DOHH2 (cell line): ENCODE results near the gene GHR.

ENCODE experiments used
- H3F3A ChIP-seq: fragments of 200-600 bp; sonication (generic), shearing (Covaris generic); 2 replicates; pipeline ENCODE4 v1.6.0; 2016; ENCODE audit warnings: antibody characterized with exemption, mild to moderate bottlenecking; ENCODE audit not compliant: control insufficient read depth, insufficient read depth
- H3K27ac ChIP-seq: fragments of 200-600 bp; sonication (generic); 2 replicates; pipeline ENCODE4 v1.5.1; 2014; ENCODE audit warnings: low read depth, mild to moderate bottlenecking, low read length, moderate library complexity
- H3K27me3 ChIP-seq: fragments of 200-600 bp; sonication (generic); 2 replicates; pipeline ENCODE4 v1.6.1; 2014; ENCODE audit warnings: mild to moderate bottlenecking, low read length, mixed read lengths; ENCODE audit not compliant: control insufficient read depth
- H3K36me3 ChIP-seq: fragments of 200-600 bp; sonication (generic); 2 replicates; pipeline ENCODE4 v1.6.1; 2014; ENCODE audit warnings: mild to moderate bottlenecking, low read length, moderate library complexity, mixed read lengths; ENCODE audit not compliant: control insufficient read depth
- H3K4me1 ChIP-seq: fragments of 200-600 bp; sonication (generic); 2 replicates; pipeline ENCODE4 v1.6.1; 2014; ENCODE audit warnings: mild to moderate bottlenecking, low read length, mixed read lengths; ENCODE audit not compliant: control insufficient read depth
- H3K4me2 ChIP-seq: fragments of 200-600 bp; sonication (generic); 2 replicates; pipeline ENCODE4 v1.6.0; 2014; ENCODE audit warnings: mild to moderate bottlenecking, low read length, moderate library complexity
- H3K4me3 ChIP-seq: fragments of 200-600 bp; sonication (generic); 2 replicates; pipeline ENCODE4 v1.5.1; 2014; ENCODE audit warnings: mild to moderate bottlenecking, low read length, mixed read lengths
- H3K79me2 ChIP-seq: fragments of 200-600 bp; sonication (generic); 2 replicates; pipeline ENCODE4 v1.6.1; 2014; ENCODE audit warnings: mild to moderate bottlenecking, low read length, mixed read lengths; ENCODE audit not compliant: control insufficient read depth
- H3K9me2 ChIP-seq: fragments of 200-600 bp; sonication (generic); replicated peaks from 2 replicates; pipeline ENCODE4 v1.6.1; 2014; ENCODE audit warnings: mild to moderate bottlenecking, low read length, mixed read lengths; ENCODE audit not compliant: control insufficient read depth
- H3K9me3 ChIP-seq: fragments of 200-600 bp; sonication (generic); 2 replicates; pipeline ENCODE4 v1.6.1; 2014; ENCODE audit warnings: antibody characterized with exemption, low read length, mixed read lengths; ENCODE audit not compliant: control insufficient read depth, insufficient read depth
- H4K20me1 ChIP-seq: fragments of 200-600 bp; sonication (generic); 2 replicates; pipeline ENCODE4 v1.6.0; 2014; ENCODE audit warnings: low read depth, mild to moderate bottlenecking, antibody characterized with exemption, low read length, moderate library complexity; ENCODE audit not compliant: control insufficient read depth, insufficient read depth
- EZH2phosphoT487 ChIP-seq: fragments of 200-600 bp; sonication (generic); IDR thresholded peaks from 2 replicates; pipeline ENCODE4 v1.6.1; 2017; ENCODE audit warnings: borderline replicate concordance, mild to moderate bottlenecking, antibody characterized with exemption, low read length, moderate library complexity, mixed read lengths
- TF ChIP-seq, protein P1 (sequence below): fragments of 200-600 bp; sonication (generic); IDR thresholded peaks from one replicate; pipeline ENCODE4 v1.5.1; 2014; ENCODE audit warnings: antibody characterized with exemption, mild to moderate bottlenecking, low read depth, low read length; ENCODE audit not compliant: poor library complexity, severe bottlenecking

The GHR gene

DNA sequence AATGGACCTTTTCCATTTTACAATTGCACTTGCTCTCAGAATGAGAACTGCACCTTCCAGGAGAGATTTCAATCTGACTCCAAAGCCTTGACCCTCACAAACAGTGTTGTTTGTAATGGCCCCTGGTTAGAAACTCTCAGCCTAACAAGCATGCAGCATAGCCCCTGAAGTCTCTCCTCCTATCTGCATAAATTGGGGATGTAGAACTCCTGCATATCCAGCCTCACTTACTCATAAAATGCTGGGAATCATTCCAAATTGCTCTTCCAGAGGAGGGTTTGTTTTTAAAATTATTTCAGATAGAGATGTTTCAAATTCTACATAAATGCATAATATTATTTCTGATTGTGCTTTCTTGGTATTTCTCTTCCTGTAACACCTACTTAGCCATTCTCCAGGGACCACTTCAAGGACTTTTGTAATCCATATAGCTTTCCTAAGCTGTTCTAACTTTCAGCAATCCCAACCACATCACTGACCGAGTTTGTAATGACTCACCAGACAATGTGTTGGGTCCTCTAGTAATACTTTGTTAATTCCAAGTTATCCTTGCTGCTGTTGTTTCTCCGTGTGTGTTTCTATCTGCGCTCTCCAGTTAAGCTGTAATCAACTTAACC lies 189.6 kb downstream of the GHR start:
- no peak for TF ChIP-seq EZH2phosphoT487
- TF ChIP-seq, protein P1, sequence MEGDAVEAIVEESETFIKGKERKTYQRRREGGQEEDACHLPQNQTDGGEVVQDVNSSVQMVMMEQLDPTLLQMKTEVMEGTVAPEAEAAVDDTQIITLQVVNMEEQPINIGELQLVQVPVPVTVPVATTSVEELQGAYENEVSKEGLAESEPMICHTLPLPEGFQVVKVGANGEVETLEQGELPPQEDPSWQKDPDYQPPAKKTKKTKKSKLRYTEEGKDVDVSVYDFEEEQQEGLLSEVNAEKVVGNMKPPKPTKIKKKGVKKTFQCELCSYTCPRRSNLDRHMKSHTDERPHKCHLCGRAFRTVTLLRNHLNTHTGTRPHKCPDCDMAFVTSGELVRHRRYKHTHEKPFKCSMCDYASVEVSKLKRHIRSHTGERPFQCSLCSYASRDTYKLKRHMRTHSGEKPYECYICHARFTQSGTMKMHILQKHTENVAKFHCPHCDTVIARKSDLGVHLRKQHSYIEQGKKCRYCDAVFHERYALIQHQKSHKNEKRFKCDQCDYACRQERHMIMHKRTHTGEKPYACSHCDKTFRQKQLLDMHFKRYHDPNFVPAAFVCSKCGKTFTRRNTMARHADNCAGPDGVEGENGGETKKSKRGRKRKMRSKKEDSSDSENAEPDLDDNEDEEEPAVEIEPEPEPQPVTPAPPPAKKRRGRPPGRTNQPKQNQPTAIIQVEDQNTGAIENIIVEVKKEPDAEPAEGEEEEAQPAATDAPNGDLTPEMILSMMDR, result no peak
- Histone ChIP-seq H3K9me2 (no peaks in the 10 kb centered on the region), H3K4me1 (no peaks in the 10 kb centered on the region), H3K4me3 (no peak overlapping the region), H3K36me3 (no peaks in the 10 kb centered on the region), H3F3A (no peaks in the 10 kb centered on the region), H3K27ac (no peak overlapping the region), H3K27me3 (no peaks in the 10 kb centered on the region), H3K9me3 (no peaks in the 10 kb centered on the region), H3K4me2 (no peak overlapping the region), H3K79me2 (no peaks in the 10 kb centered on the region), H4K20me1 (no peaks in the 10 kb centered on the region)

DNA sequence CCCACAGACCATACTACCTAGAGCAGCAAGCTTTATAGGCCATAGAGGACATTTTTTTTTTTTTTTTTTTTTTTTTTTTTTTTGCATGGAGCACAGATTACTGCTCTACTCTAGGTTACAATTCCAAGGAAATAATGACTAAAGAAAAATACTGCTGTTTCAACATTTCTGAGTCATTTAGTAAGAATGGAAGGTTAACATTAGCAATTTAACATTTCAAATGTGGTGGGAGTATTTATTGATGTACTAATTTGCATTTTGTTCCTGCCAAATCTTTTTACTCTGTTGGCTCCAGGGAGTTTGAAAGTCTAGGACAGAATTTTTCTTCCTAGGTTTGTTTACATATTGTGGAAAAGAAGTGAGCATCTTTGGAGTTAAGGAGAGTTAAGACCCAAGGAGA lies 191.3 kb downstream of the GHR start:
- H3K36me3 ChIP-seq, result no peaks in the 10 kb centered on the region
- H3K9me2 ChIP-seq, result no peaks in the 10 kb centered on the region
- H3K4me1 ChIP-seq, result no peaks in the 10 kb centered on the region
- TF ChIP-seq, protein P1, result no peak
- TF ChIP-seq EZH2phosphoT487, result no peak
- no peak overlapping the region for H3K4me2 ChIP-seq
- no peaks in the 10 kb centered on the region for H4K20me1 ChIP-seq
- no peak overlapping the region for H3K27ac ChIP-seq
- no peak overlapping the region for H3K4me3 ChIP-seq
- H3F3A ChIP-seq, result no peaks in the 10 kb centered on the region
- no peaks in the 10 kb centered on the region for H3K79me2 ChIP-seq
- H3K9me3 ChIP-seq, result no peaks in the 10 kb centered on the region
- H3K27me3 ChIP-seq, result no peaks in the 10 kb centered on the region

DNA sequence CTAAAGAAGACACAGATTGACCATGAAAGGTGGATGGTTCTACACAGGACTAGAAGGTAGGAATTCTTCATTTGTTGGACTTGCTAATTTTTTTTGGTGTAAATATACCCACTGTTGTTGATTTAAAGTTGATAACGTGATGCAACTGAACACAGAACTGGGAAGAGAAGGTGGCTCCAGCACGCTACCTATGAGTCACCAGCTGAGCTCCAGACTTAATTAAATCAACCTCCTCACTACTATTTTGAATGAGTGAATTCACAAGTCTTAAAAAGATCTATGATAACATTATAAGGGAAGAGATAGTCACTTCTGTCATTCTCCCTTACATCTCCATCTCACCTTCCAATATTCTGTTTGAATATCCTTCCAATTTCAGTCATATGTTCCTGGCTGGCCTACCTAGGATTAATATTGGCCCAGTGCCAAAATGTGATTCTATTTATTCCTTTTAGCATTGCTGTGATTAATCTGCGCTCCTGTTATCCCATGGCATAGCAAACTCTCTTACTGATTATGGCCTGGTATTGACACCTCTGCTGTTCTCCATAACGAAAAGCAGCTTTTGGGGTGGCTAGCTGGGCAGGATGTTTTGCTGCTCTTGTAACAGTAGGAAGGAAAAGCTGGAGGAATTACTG lies 197.5 kb downstream of the GHR start:
- peaks cover 13% of the 10 kb centered on the region for H3F3A ChIP-seq
- H3K79me2 ChIP-seq, result no peaks in the 10 kb centered on the region
- peaks cover 31% of the 10 kb centered on the region for H3K4me1 ChIP-seq
- H4K20me1 ChIP-seq, result no peaks in the 10 kb centered on the region
- H3K4me3 ChIP-seq, result peak overlapping the region; percentile 49
- H3K27me3 ChIP-seq, result no peaks in the 10 kb centered on the region
- no peaks in the 10 kb centered on the region for H3K9me2 ChIP-seq
- peaks cover 4% of the 10 kb centered on the region; the same call in 1 of the 2 replicates for H3K36me3 ChIP-seq
- H3K4me2 ChIP-seq, result peak overlapping the region; percentile 74
- peak overlapping the region; percentile 86 for H3K27ac ChIP-seq
- TF ChIP-seq, protein P1, result no peak
- TF ChIP-seq EZH2phosphoT487, result no peak
- H3K9me3 ChIP-seq, result no peaks in the 10 kb centered on the region
